HCT116 (cell line): ENCODE measurements around the gene PRRX2. TPM values are rescaled to one million over a fixed set of nuclear protein-coding genes. Genes with fewer than 3 reads are reported as not detected.
A peak's percentile ranks its signal among the peaks of the same experiment; 100 is the strongest.

Source experiments
- ATAC-seq: fragments of 200-7000 bp; cut with Tn5 transposase; 2 replicates; pipeline ENCODE4 v1.9.1; 2020; ENCODE audit warnings: mild to moderate bottlenecking, moderate library complexity
- BruUV-seq: library from RNA; stranded (reverse); fragments of 400-500 nt; replicated peaks from 2 replicates; lab custom pipeline; 2021; lab: Mats Ljungman, UMichigan
- CTCF ChIA-PET: fragments of 300-600 bp; sonication (Branson Sonifier 250); formaldehyde crosslinking; loops from one replicate; lab custom pipeline; 2021; ENCODE audit warnings: antibody characterized with exemption; lab: Charles Lee
- POLR2A ChIA-PET: fragments of 300-600, 350-600 bp; sonication (Branson Sonifier 250); formaldehyde crosslinking; loops from one replicate; lab custom pipeline; 2021; ENCODE audit warnings: antibody characterized with exemption; lab: Charles Lee
- RAD21 ChIA-PET, 2 experiments: fragments of 300-600 bp; sonication (Branson Sonifier 250); formaldehyde crosslinking; loops; one replicate each; lab custom pipeline; 2023; ENCODE audit warnings: low total read pairs in 2 of 2; ENCODE audit not compliant: uncharacterized antibody in 2 of 2, unreplicated experiment in 2 of 2, low non-redundant PET in 1 of 2; lab: Charles Lee
- DNase-seq: peaks from one replicate; pipeline ENCODE4 v3.0.0-alpha.2; 2010; ENCODE audit warnings: low read depth, low spot score
- H2AFZ ChIP-seq: fragments of 200-600 bp; shearing (Covaris generic), sonication (generic); 2 replicates; pipeline ENCODE4 v1.6.1; 2017; ENCODE audit warnings: low read depth, mixed run types, mixed read lengths, antibody characterized with exemption, low read length; ENCODE audit not compliant: poor library complexity, severe bottlenecking
- H3K27ac ChIP-seq: 2 replicates; pipeline ENCODE4 v1.5.1; 2012; ENCODE audit warnings: low read depth, low read length
- H3K27me3 ChIP-seq: fragments of 200-600 bp; sonication (generic); 2 replicates; pipeline ENCODE4 v1.6.1; 2016; ENCODE audit warnings: mixed run types, low read length, mixed read lengths; ENCODE audit not compliant: insufficient read depth
- H3K36me3 ChIP-seq, 2 experiments: fragments of 200-500 bp in 1 of 2; fragments of 200-600 bp in 1 of 2; sonication (Bioruptor generic) in 1 of 2; sonication (generic) in 1 of 2; 2 replicates each; pipeline versions ENCODE4 v1.5.1 to v1.6.1; 2014 to 2016; ENCODE audit warnings: low read length in 2 of 2, inconsistent platforms in 1 of 2, mixed read lengths in 1 of 2, mixed run types in 1 of 2; ENCODE audit not compliant: insufficient read depth in 2 of 2, control insufficient read depth in 1 of 2
- H3K4me1 ChIP-seq, 2 experiments: fragments of 200-600 bp in 1 of 2; sonication (generic) in 1 of 2; 2 replicates each; pipeline versions ENCODE4 v1.5.1 to v1.6.1; 2012 to 2017; ENCODE audit warnings: low read length in 2 of 2, inconsistent platforms in 1 of 2, mild to moderate bottlenecking in 1 of 2, mixed read lengths in 1 of 2, mixed run types in 1 of 2, moderate library complexity in 1 of 2; ENCODE audit not compliant: insufficient read depth in 2 of 2, control insufficient read depth in 1 of 2
- H3K4me2 ChIP-seq: fragments of 200-600 bp; sonication (generic); 2 replicates; pipeline ENCODE4 v1.6.1; 2017; ENCODE audit warnings: mixed run types, low read length, mixed read lengths
- H3K4me3 ChIP-seq, 2 experiments: fragments of 200-600 bp in 1 of 2; sonication (generic) in 1 of 2; replicated peaks in 1 of 2; 2 replicates each; pipeline ENCODE4 v1.5.1; 2011 to 2016; ENCODE audit warnings: low read length in 2 of 2, control low read depth in 1 of 2, low read depth in 1 of 2, mild to moderate bottlenecking in 1 of 2, mixed read lengths in 1 of 2, mixed run types in 1 of 2
- H3K79me2 ChIP-seq: fragments of 200-600 bp; sonication (generic); 2 replicates; pipeline ENCODE4 v1.6.1; 2017; ENCODE audit warnings: mild to moderate bottlenecking, mixed run types, low read length, moderate library complexity, mixed read lengths; ENCODE audit not compliant: insufficient read depth
- H3K9ac ChIP-seq: fragments of 200-600 bp; sonication (generic); 2 replicates; pipeline ENCODE4 v1.6.1; 2016; ENCODE audit warnings: low read length, mixed read lengths
- H3K9me2 ChIP-seq: fragments of 200-600 bp; sonication (generic), shearing (Covaris generic); 2 replicates; pipeline ENCODE4 v1.6.1; 2017; ENCODE audit warnings: mixed run types, mild to moderate bottlenecking, moderate library complexity; ENCODE audit not compliant: insufficient read depth
- H3K9me3 ChIP-seq, 2 experiments: fragments of 200-500 bp in 1 of 2; fragments of 200-600 bp in 1 of 2; sonication (Bioruptor generic) in 1 of 2; sonication (generic) in 1 of 2; 2 replicates each; pipeline ENCODE4 v1.6.1; 2014 to 2017; ENCODE audit warnings: low read length in 2 of 2, mixed read lengths in 2 of 2, inconsistent platforms in 1 of 2, low read depth in 1 of 2, mild to moderate bottlenecking in 1 of 2, mixed run types in 1 of 2, moderate library complexity in 1 of 2; ENCODE audit not compliant: control insufficient read depth in 1 of 2, insufficient read depth in 1 of 2
- H4K20me1 ChIP-seq: fragments of 200-600 bp; sonication (generic), shearing (Covaris generic); 2 replicates; pipeline ENCODE4 v1.6.1; 2017; ENCODE audit warnings: mixed run types, mild to moderate bottlenecking, moderate library complexity; ENCODE audit not compliant: insufficient read depth
- ELF1 ChIP-seq: IDR thresholded peaks from 2 replicates; pipeline ENCODE4 v1.6.1; 2012; ENCODE audit warnings: low read depth, borderline replicate concordance
- EZH2 ChIP-seq: fragments of 200-600 bp; sonication (generic); IDR thresholded peaks from 2 replicates; pipeline ENCODE4 v1.6.1; 2017; ENCODE audit warnings: antibody characterized with exemption, mixed run types
- EZH2phosphoT487 ChIP-seq: fragments of 200-600 bp; IDR thresholded peaks from 2 replicates; pipeline ENCODE4 v1.6.1; 2018; ENCODE audit warnings: antibody characterized with exemption, borderline replicate concordance
- JUND ChIP-seq: IDR thresholded peaks from 2 replicates; pipeline ENCODE4 v1.6.1; 2012
- MAX ChIP-seq: IDR thresholded peaks from 2 replicates; pipeline ENCODE4 v1.6.1; 2012
- RAD21 ChIP-seq: IDR thresholded peaks from 2 replicates; pipeline ENCODE4 v1.6.1; 2012; ENCODE audit warnings: low read depth, mild to moderate bottlenecking
- ZFX ChIP-seq: fragments of 450-650 bp; IDR thresholded peaks from 2 replicates; pipeline ENCODE4 v1.6.1; 2017
- intact Hi-C: fragments of 100-400 bp; cut with micrococcal nuclease; formaldehyde crosslinking; loops from 2 replicates; pipeline ENCODE4 v1.10.0; 2022
- total RNA-seq: library from RNA; stranded (reverse); gene quantifications from one replicate; pipeline ENCODE4 v1.2.1, GENCODE V29; 2021; ENCODE audit not compliant: unreplicated experiment
- TF ChIP-seq, protein P1 (sequence below): IDR thresholded peaks from 2 replicates; pipeline ENCODE4 v1.6.1; 2011; ENCODE audit warnings: mild to moderate bottlenecking, low read length, moderate library complexity; ENCODE audit not compliant: insufficient replicate concordance; ENCODE audit errors: extremely low read depth

The PRRX2 gene
- total RNA-seq, 1 experiment from 2014 or later: 25.5 TPM

DNA sequence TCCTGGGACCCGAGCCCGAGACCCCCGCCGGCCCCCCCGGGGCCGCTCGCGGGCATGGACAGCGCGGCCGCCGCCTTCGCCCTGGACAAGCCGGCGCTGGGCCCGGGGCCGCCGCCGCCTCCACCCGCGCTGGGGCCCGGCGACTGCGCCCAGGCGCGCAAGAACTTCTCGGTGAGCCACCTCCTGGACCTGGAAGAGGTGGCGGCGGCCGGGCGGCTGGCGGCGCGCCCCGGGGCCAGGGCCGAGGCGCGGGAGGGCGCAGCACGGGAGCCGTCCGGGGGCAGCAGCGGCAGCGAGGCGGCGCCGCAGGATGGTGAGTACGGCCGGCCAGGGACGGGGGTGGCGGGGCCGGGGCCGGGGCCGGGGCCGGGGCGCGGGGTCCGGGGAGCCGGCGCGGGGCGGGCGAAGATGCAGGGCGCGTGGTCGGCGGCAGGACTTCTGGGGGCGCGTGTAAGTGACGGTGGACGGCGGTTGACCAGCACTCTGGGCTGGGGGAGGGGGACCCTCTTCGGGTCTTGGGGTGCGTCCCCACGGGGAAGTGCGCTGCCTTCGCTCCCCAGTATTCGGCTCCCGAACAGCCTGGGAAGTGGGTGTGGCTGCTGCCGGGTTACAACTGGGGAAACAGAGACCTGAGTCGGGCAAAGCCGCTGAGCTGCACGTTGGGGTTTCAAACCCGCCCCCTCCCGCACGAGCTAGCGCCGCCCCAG, 520 bp downstream of the PRRX2 start:
- Histone ChIP-seq H3K9me2 (no peaks in the 10 kb centered on the region), H3K4me2 (peak overlapping the region; percentile 97), H3K4me3 (peak overlapping the region; percentile 70 to 71), H3K27ac (peak overlapping the region; percentile 76; the same call in 1 of the 2 replicates), H3K4me1 (peaks cover 15 to 27% of the 10 kb centered on the region in 2 experiments), H3K9me3 (no peaks in the 10 kb centered on the region), H3K9ac (peak overlapping the region; percentile 71), H3K36me3 (no peaks in the 10 kb centered on the region), H2AFZ (no peak overlapping the region), H3K27me3 (no peaks in the 10 kb centered on the region), H4K20me1 (no peaks in the 10 kb centered on the region), H3K79me2 (peaks cover 10% of the 10 kb centered on the region; the same call in 1 of the 2 replicates)
- RAD21 ChIA-PET: no interaction called here
- CTCF ChIA-PET: no interaction called here
- POLR2A ChIA-PET: no interaction called here
- intact Hi-C loops: no loop called here
- ATAC-seq: peak; percentile 51
- BruUV-seq: no TSS peak
- DNase-seq: no peak
- TF ChIP-seq ZFX (peak; percentile 73), EZH2phosphoT487 (no peak)

DNA sequence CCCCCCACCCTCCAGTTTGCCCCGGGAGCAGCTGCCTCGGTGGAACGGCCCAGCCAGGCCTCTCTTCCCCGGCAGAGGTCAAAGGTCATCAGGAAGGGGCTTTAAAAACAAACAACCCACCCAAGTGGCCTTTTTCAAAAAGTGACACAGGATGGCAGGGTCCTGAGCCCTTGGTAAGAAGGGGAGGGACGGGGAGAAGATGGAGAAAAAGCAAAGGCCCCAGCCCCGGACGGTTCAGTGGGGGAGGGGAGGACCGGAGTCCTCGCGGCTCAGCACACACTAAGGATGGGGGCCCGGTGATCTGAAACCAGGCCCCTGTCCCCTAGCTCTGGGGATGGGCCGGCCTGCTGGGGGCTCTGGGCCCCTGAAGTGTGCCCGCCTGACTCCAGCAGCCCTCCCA, 1.1 kb downstream of the PRRX2 start:
- ChIA-PET CTCF (interaction anchor here (1.3 kb wide), 1 partner anchor 24 kb away, joined by 3 read pairs; no protein-coding TSS in a partner anchor), POLR2A (no interaction called here), RAD21 (no interaction called here)
- Histone ChIP-seq H3K27me3 (no peaks in the 10 kb centered on the region), H3K4me3 (peak overlapping the region; percentile 70 to 71), H3K27ac (peak overlapping the region; percentile 48; the same call in 1 of the 2 replicates), H3K79me2 (peaks cover 10% of the 10 kb centered on the region; the same call in 1 of the 2 replicates), H3K9ac (peak overlapping the region; percentile 71), H3K4me2 (peak overlapping the region; percentile 84), H3K36me3 (no peaks in the 10 kb centered on the region), H4K20me1 (no peaks in the 10 kb centered on the region), H3K4me1 (peaks cover 15 to 27% of the 10 kb centered on the region in 2 experiments), H3K9me2 (no peaks in the 10 kb centered on the region), H2AFZ (no peak overlapping the region), H3K9me3 (no peaks in the 10 kb centered on the region)
- TSS peak; percentile 25 for BruUV-seq
- ATAC-seq (no peak), DNase-seq (no peak)
- intact Hi-C loops: no loop called here
- TF ChIP-seq JUND (no peak), ELF1 (no peak), MAX (no peak), ZFX (no peak), EZH2 (no peak), RAD21 (no peak)
- TF ChIP-seq, protein P1, sequence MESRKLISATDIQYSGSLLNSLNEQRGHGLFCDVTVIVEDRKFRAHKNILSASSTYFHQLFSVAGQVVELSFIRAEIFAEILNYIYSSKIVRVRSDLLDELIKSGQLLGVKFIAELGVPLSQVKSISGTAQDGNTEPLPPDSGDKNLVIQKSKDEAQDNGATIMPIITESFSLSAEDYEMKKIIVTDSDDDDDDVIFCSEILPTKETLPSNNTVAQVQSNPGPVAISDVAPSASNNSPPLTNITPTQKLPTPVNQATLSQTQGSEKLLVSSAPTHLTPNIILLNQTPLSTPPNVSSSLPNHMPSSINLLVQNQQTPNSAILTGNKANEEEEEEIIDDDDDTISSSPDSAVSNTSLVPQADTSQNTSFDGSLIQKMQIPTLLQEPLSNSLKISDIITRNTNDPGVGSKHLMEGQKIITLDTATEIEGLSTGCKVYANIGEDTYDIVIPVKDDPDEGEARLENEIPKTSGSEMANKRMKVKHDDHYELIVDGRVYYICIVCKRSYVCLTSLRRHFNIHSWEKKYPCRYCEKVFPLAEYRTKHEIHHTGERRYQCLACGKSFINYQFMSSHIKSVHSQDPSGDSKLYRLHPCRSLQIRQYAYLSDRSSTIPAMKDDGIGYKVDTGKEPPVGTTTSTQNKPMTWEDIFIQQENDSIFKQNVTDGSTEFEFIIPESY: no peak
